Smooth muscle cell (in vitro differentiated cells): ENCODE measurements around the gene MMP15. TPM values are rescaled to one million over a fixed set of nuclear protein-coding genes. Genes with fewer than 3 reads are reported as not detected.

Source experiments
- DNase-seq: peaks from one replicate; lab custom pipeline; 2025; ENCODE audit not compliant: unreplicated experiment; lab: John Stamatoyannopoulos, UW
- H2AFZ ChIP-seq: fragments of 200-600 bp; sonication (generic); 2 replicates; pipeline ENCODE4 v1.6.0; 2016; ENCODE audit warnings: antibody characterized with exemption, low read depth, mild to moderate bottlenecking
- H3F3A ChIP-seq: fragments of 200-600 bp; sonication (generic); 2 replicates; pipeline ENCODE4 v1.6.0; 2017; ENCODE audit warnings: antibody characterized with exemption, low read depth
- H3K27ac ChIP-seq: fragments of 200-600 bp; sonication (generic); 2 replicates; pipeline ENCODE4 v1.5.1; 2016; ENCODE audit warnings: low read depth, mild to moderate bottlenecking
- H3K27me3 ChIP-seq: fragments of 200-600 bp; sonication (generic); 2 replicates; pipeline ENCODE4 v1.6.1; 2016; ENCODE audit warnings: low read depth, mild to moderate bottlenecking
- H3K36me3 ChIP-seq: fragments of 200-600 bp; sonication (generic); 2 replicates; pipeline ENCODE4 v1.5.1; 2016; ENCODE audit warnings: low read depth
- H3K4me1 ChIP-seq: fragments of 200-600 bp; sonication (generic); 2 replicates; pipeline ENCODE4 v1.5.1; 2016; ENCODE audit warnings: low read depth
- H3K4me2 ChIP-seq: fragments of 200-600 bp; sonication (generic); 2 replicates; pipeline ENCODE4 v1.6.0; 2016; ENCODE audit warnings: mild to moderate bottlenecking
- H3K4me3 ChIP-seq: fragments of 200-600 bp; sonication (generic); 2 replicates; pipeline ENCODE4 v1.5.1; 2016; ENCODE audit warnings: mild to moderate bottlenecking
- H3K79me2 ChIP-seq: fragments of 200-600 bp; sonication (generic); 2 replicates; pipeline ENCODE4 v1.6.0; 2016; ENCODE audit warnings: low read depth, mild to moderate bottlenecking
- H3K9ac ChIP-seq: fragments of 200-600 bp; sonication (generic); 2 replicates; pipeline ENCODE4 v1.6.0; 2016; ENCODE audit warnings: low read depth
- H3K9me3 ChIP-seq: fragments of 200-600 bp; sonication (generic); replicated peaks from 2 replicates; pipeline ENCODE4 v1.5.1; 2016; ENCODE audit warnings: low read depth
- H4K20me1 ChIP-seq: fragments of 200-600 bp; sonication (generic); 2 replicates; pipeline ENCODE4 v1.6.0; 2016; ENCODE audit warnings: low read depth
- WGBS: methylation state at CpG from one replicate; pipeline ENCODE4 v1.1.7; 2016; ENCODE audit warnings: low lambda C conversion rate; 5-methylcytosine and 5-hydroxymethylcytosine counted together
- polyA plus RNA-seq: library from polyadenylated mRNA; unstranded; fragments of >200 nt; fragmentation: Nextera tagmentation; extraction: Ambion mirVana; gene quantifications from 2 replicates; pipeline ENCODE4 v1.2.1, GENCODE V29; 2016
- total RNA-seq: library from RNA; depleted of rRNA; stranded (reverse); fragments of >200 nt; gene quantifications from 2 replicates; pipeline ENCODE4 v1.2.3, GENCODE V29; 2014
- TF ChIP-seq, protein P1 (sequence below): fragments of 200-600 bp; sonication (generic); IDR thresholded peaks from 2 replicates; pipeline ENCODE4 v1.5.1; 2017; ENCODE audit warnings: borderline replicate concordance, mild to moderate bottlenecking, antibody characterized with exemption; ENCODE audit not compliant: insufficient read depth, poor library complexity, severe bottlenecking

Gene MMP15
- total and polyA plus RNA-seq, 2 experiments from 2014 or later = 2.3 to 5.2 TPM

DNA sequence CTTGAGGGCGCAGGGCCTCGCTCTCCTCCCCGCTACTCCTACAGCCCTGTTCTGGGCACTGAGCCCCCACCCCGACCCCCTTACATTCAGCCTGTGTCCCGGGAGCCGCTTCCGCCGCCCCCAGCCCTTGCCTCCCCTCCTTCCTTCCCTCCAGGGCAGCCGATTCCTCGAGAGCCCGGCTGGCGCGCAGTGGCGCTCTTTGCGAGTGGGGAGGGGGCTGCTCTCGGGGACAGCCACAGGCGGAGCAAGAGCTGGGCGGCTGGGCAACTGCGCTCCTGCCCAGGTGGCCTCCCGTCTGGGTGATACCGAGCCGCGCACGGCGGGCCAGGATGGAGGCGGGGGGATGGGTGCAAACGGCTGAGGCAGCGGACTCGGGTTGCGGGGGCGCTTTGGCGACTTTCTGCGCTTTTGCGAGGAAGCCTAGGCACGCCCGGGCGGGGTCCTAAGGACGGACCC, 1.2 kb downstream of the MMP15 start:
- Histone ChIP-seq H3K9me3 (no peaks in the 10 kb centered on the region), H3K4me2 (peak overlapping the region; percentile 97), H3K27me3 (peaks cover 8% of the 10 kb centered on the region), H3K9ac (no peak overlapping the region), H3K27ac (no peak overlapping the region), H3K36me3 (no peaks in the 10 kb centered on the region), H3K4me3 (peak overlapping the region; percentile 86), H4K20me1 (no peaks in the 10 kb centered on the region), H3F3A (no peaks in the 10 kb centered on the region), H3K79me2 (no peaks in the 10 kb centered on the region), H2AFZ (peak overlapping the region; percentile 87), H3K4me1 (peaks cover 12% of the 10 kb centered on the region)
- TF ChIP-seq, protein P1, sequence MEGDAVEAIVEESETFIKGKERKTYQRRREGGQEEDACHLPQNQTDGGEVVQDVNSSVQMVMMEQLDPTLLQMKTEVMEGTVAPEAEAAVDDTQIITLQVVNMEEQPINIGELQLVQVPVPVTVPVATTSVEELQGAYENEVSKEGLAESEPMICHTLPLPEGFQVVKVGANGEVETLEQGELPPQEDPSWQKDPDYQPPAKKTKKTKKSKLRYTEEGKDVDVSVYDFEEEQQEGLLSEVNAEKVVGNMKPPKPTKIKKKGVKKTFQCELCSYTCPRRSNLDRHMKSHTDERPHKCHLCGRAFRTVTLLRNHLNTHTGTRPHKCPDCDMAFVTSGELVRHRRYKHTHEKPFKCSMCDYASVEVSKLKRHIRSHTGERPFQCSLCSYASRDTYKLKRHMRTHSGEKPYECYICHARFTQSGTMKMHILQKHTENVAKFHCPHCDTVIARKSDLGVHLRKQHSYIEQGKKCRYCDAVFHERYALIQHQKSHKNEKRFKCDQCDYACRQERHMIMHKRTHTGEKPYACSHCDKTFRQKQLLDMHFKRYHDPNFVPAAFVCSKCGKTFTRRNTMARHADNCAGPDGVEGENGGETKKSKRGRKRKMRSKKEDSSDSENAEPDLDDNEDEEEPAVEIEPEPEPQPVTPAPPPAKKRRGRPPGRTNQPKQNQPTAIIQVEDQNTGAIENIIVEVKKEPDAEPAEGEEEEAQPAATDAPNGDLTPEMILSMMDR = no peak
- no peak for DNase-seq
- 1% methylated on average over 25 of the region's 38 CpGs for WGBS

DNA sequence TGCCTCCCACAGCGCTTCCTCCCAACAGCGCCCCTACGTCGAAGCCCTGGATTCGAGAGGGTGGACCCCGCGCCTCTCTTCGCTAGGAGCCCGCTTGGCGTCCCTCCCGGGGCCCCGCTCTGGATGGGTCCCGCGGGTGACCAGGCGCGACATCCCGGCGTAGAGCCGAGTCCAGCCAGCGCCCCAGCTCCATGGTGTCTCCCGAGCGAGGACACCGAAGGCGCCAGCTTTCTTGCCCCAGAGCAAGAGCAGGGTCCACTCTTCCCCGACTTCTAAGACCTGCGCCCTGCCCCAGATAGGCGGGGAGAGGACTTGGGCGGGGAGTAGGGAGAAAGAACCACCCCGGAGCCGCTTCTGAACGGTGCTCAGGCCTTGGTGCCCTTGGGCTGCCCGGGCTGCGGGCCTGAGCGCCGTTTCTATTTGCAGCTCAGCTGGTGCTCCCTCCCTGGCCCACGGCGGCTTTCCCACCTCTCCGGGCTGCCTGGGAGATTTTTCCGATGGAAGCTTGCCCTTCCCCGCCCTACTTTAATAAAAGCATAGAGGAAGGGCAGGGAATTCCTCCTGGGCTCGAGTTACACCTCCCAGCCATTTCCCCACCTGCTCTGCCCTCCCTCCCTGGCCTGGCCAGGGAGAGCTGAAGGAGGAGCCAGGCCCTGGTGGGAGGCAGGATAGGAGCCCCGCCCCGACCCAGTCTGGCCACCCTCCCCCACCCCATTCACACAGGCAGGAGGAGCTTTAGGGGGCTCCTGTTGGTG, 1.8 kb downstream of the MMP15 start:
- Histone ChIP-seq H3F3A (no peaks in the 10 kb centered on the region), H3K36me3 (no peaks in the 10 kb centered on the region), H2AFZ (peak overlapping the region; percentile 87), H3K4me3 (peak overlapping the region; percentile 86), H3K79me2 (no peaks in the 10 kb centered on the region), H3K27me3 (peaks cover 8% of the 10 kb centered on the region), H3K4me2 (peak overlapping the region; percentile 97), H4K20me1 (no peaks in the 10 kb centered on the region), H3K9me3 (no peaks in the 10 kb centered on the region), H3K4me1 (peaks cover 13% of the 10 kb centered on the region), H3K9ac (no peak overlapping the region), H3K27ac (no peak overlapping the region)
- no peak for DNase-seq
- 3% methylated on average over 38 of the region's 43 CpGs for WGBS
- TF ChIP-seq, protein P1 = no peak

DNA sequence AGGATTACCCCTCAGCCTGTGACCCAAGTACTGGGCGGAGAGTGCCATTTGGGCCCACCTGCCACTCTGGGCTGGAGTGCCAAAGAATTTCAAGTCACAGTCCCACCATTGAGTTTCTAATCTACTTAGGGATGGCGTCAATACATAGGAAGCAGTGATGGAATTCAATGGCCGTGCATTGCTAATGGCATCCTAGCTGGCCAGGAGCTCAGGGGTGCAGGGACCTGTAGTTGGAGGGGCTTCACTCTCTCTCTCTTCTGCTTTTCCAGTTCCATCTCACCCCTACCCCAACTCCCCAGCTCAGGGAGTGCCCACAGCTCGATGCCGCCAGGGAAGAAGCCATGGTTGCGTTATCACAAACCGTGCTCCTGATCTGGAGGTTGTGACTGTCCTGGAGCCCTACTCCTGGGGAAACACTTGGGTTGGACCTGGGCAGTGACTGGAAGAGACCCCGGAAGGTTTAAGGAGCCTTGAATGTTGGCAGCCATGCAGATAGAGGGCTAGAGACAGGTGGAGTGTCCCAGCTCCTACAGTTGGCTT, 2.4 kb downstream of the MMP15 start:
- no peak overlapping the region for H3K4me2 ChIP-seq

More for the DNA sequence above, 2.4 kb downstream of the MMP15 start:
- Histone ChIP-seq H3K4me3 (peak overlapping the region; percentile 86), H4K20me1 (no peaks in the 10 kb centered on the region), H3K27me3 (peaks cover 8% of the 10 kb centered on the region), H3K4me1 (peaks cover 19% of the 10 kb centered on the region), H3K27ac (no peak overlapping the region), H3K9ac (no peak overlapping the region), H3K79me2 (no peaks in the 10 kb centered on the region), H2AFZ (no peak overlapping the region), H3K36me3 (no peaks in the 10 kb centered on the region), H3K9me3 (no peaks in the 10 kb centered on the region), H3F3A (no peaks in the 10 kb centered on the region)
- WGBS = 87% methylated on average over 8 of the region's 8 CpGs
- TF ChIP-seq, protein P1 = no peak
- no peak for DNase-seq
